Heart right ventricle (tissue), 16 donors: ENCODE data around the gene MVK. TPM values are rescaled to one million over a fixed set of nuclear protein-coding genes. Genes with fewer than 3 reads are reported as not detected.

Experiments used
- ATAC-seq, 8 donors: fragments of 200-7000 bp; cut with Tn5 transposase; one replicate each; pipeline ENCODE4 v1.9.1; 2020; ENCODE audit warnings: mild to moderate bottlenecking in 8 of 8, moderate library complexity in 8 of 8, moderate number of reproducible peaks in 1 of 8
- DNase-seq, 2 donors: peaks; one replicate each; pipeline ENCODE4 v3.0.0-alpha.2; 2020
- H3K27ac ChIP-seq, 10 donors: fragments of 200-600 bp; sonication (generic) in 2 of 10; one replicate each; pipeline versions ENCODE4 v1.5.0 to v1.8.0; 2020 to 2022; ENCODE audit warnings: mild to moderate bottlenecking in 3 of 10
- H3K27me3 ChIP-seq, 7 donors: fragments of 200-600 bp; one replicate each; pipeline ENCODE4 v1.8.0; 2021 to 2022; ENCODE audit warnings: mild to moderate bottlenecking in 2 of 7
- H3K36me3 ChIP-seq, 9 donors: fragments of 200-600 bp; sonication (generic) in 1 of 9; one replicate each; pipeline versions ENCODE4 v1.5.0 to v1.8.0; 2020 to 2022; ENCODE audit warnings: mild to moderate bottlenecking in 2 of 9
- H3K4me1 ChIP-seq, 9 donors: fragments of 200-600 bp; sonication (generic) in 1 of 9; one replicate each; pipeline versions ENCODE4 v1.5.0 to v1.8.0; 2020 to 2022; ENCODE audit warnings: mild to moderate bottlenecking in 4 of 9
- H3K4me3 ChIP-seq, 10 donors: fragments of 200-600 bp; sonication (generic) in 2 of 10; one replicate each; pipeline versions ENCODE4 v1.5.0 to v1.8.0; 2020 to 2022; ENCODE audit warnings: mild to moderate bottlenecking in 7 of 10, moderate library complexity in 2 of 10
- H3K9me3 ChIP-seq, 11 donors: fragments of 200-600 bp in 10 of 11; sonication (generic) in 2 of 11; one replicate each; pipeline versions ENCODE4 v1.5.0 to v1.8.0; 2013 to 2022; ENCODE audit warnings: mild to moderate bottlenecking in 2 of 11, control low read depth in 1 of 11, moderate library complexity in 1 of 11
- WGBS, 2 donors: extraction: QIAGEN DNeasy Blood & Tissue Kit; methylation state at CpG; one replicate each; pipeline ENCODE4 v1.1.7; 2013; ENCODE audit warnings: inconsistent platforms in 1 of 2; 5-methylcytosine and 5-hydroxymethylcytosine counted together
- intact Hi-C, 10 donors: fragments of 100-400 bp; cut with DNase I; formaldehyde crosslinking; loops; one replicate each; pipeline versions ENCODE4 v1.11.1 to v1.14.2; 2022
- polyA plus RNA-seq, 2 donors: library from polyadenylated mRNA; stranded (reverse); fragments of 200-250 nt; gene quantifications; one replicate each; pipeline ENCODE4 v1.2.3, GENCODE V29; 2013
- total RNA-seq, 10 donors: library from RNA; stranded (reverse); fragmentation: NEBNext Ultra II Directional in 3 of 10; extraction: Animal tissue kit (Norgen Biotek cat#: 25700) in 3 of 10; gene quantifications; one replicate each; pipeline versions ENCODE4 v1.2.1 to v1.2.4, GENCODE V29; 2021 to 2023
- TF ChIP-seq, protein P1 (sequence below), 9 donors: fragments of 200-600 bp; sonication (generic) in 2 of 9; IDR thresholded peaks; one replicate each; pipeline versions ENCODE4 v1.5.0 to v1.8.0; 2021 to 2022; ENCODE audit warnings: antibody characterized with exemption in 9 of 9, mild to moderate bottlenecking in 5 of 9, moderate library complexity in 1 of 9
- donor health status: Arrhythmogenic right ventricular cardiomyopathy.
- donor health status: ischemic (EF 13 %, LVEDD 7.1; RV severe dilation, severe dysfunction).
- donor health status: healthy with polysubstance abuse.
- donor health status: DM: no; HTN: yes; CAD: no.
- donor health status: DM: no; HTN: no; CAD: no.
- donor health status: ischemic (EF 25% LVEDD 6.9; RV normal size, moderate dysfunction).
- donor health status: ischemic (EF 25% LVEDD 5.7; RV mildly dilated, moderate dysfunction).
- donor health status: healthy.
- donor health status: DM: yes; HTN: yes; CAD: no.
- donor health status: Ischemic cardiomyopathy.
- donor health status: ischemic (EF 35%, LVEDD 5.7; RV mildly dilated, moderate dysfunction).
- donor health status: nonischemic (EF 11% LVEDD 7.7; RV severe dilation, severe dysfunction).
- donor health status: DM: yes; HTN: yes; CAD: no.
- donor health status: PGD.
- donor health status: ischemic (EF 29% LVEDD 5.4; RV normal size, mild dysfunction).
- donor health status: nonischemic (EF 23%, LVEDD 6.1; RV moderate dilation, normal function).

Gene MVK
- total and polyA plus RNA-seq, 12 donors, result 7.9 to 18.1 (median 9.3) TPM

GRCh38 chr12:109571773-109572505 is 1.7 kb upstream of the MVK start:
- TF ChIP-seq, protein P1, sequence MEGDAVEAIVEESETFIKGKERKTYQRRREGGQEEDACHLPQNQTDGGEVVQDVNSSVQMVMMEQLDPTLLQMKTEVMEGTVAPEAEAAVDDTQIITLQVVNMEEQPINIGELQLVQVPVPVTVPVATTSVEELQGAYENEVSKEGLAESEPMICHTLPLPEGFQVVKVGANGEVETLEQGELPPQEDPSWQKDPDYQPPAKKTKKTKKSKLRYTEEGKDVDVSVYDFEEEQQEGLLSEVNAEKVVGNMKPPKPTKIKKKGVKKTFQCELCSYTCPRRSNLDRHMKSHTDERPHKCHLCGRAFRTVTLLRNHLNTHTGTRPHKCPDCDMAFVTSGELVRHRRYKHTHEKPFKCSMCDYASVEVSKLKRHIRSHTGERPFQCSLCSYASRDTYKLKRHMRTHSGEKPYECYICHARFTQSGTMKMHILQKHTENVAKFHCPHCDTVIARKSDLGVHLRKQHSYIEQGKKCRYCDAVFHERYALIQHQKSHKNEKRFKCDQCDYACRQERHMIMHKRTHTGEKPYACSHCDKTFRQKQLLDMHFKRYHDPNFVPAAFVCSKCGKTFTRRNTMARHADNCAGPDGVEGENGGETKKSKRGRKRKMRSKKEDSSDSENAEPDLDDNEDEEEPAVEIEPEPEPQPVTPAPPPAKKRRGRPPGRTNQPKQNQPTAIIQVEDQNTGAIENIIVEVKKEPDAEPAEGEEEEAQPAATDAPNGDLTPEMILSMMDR (IDR thresholded peaks at IDR 0.05), result no peak
- ATAC-seq (no peak), DNase-seq (no peak)
- H3K36me3 ChIP-seq, result peaks cover 0 to 67% (median 14%) of the 10 kb centered on the region in 9 donors
- WGBS, 2 donors, result 88 to 89% methylated on average over 5 of the region's 5 CpGs
- H3K27ac ChIP-seq, result peak overlapping the region in 2 of 10 donors; percentile 89 to 92
- H3K4me1 ChIP-seq, result peaks cover 4 to 37% (median 18%) of the 10 kb centered on the region in 9 donors
- H3K27me3 ChIP-seq, result no peaks in the 10 kb centered on the region
- no peaks in the 10 kb centered on the region for H3K9me3 ChIP-seq
- H3K4me3 ChIP-seq, result no peak overlapping the region
- intact Hi-C loops, result loop anchor here in 5 of 10 donors (2.0 to 10.0 kb wide), 4 partner anchors 47 to 55 kb away; no protein-coding TSS in a partner anchor

DNA sequence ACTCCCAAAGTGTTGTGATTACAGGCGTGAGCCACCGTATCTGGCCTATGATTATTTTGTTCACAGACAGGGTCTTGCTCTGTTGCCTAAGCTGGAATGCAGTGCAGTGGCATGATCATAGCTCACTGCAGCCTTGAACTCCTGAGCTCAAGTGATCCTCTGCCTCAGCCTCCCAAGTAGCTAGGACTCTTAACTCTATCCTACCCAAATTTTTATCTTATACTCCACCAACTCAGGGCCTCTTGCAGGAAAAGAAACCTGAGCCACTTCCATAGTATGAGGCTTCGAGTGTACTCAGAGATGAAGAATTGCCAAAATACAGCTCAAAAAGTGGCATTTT is 1.1 kb upstream of the MVK start:
- WGBS, 2 donors, result 74 to 79% methylated on average over 3 of the region's 3 CpGs
- peak overlapping the region in 7 of 10 donors; percentile 72 to 92 (median 89) for H3K27ac ChIP-seq
- no peak for DNase-seq
- TF ChIP-seq, protein P1 (IDR thresholded peaks at IDR 0.05), result no peak
- no peaks in the 10 kb centered on the region for H3K27me3 ChIP-seq
- H3K9me3 ChIP-seq, result no peaks in the 10 kb centered on the region
- intact Hi-C loops, result loop anchor here in 5 of 10 donors (2.0 to 10.0 kb wide), 4 partner anchors 48 to 55 kb away; no protein-coding TSS in a partner anchor
- H3K4me1 ChIP-seq, result peaks cover 4 to 37% (median 18%) of the 10 kb centered on the region in 9 donors
- peaks cover 0 to 67% (median 14%) of the 10 kb centered on the region in 9 donors for H3K36me3 ChIP-seq
- peak overlapping the region in 9 of 10 donors; percentile 55 to 91 (median 81) for H3K4me3 ChIP-seq
- no peak for ATAC-seq

DNA sequence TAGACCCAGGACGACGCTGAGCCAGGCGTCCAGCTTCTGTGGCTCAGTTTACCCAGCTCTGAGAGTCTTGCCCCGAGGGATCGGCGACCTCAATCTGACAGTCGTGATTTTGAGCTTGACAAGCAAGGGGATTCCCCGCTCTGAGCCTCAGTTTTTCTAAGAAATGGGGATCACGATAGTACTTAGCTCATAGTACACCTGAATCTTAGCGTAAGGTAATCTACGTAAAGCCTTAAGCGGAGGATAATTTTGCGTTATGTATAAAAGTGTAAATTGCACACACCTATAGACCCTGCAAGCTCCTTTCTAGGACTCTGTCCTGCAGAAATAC is 285 bp downstream of the MVK start:
- intact Hi-C loops, result loop anchor here in 5 of 10 donors (2.0 to 10.0 kb wide), 4 partner anchors 49 to 57 kb away; no protein-coding TSS in a partner anchor
- Histone ChIP-seq H3K4me1 (peaks cover 4 to 37% (median 18%) of the 10 kb centered on the region in 9 donors), H3K27ac (peak overlapping the region in 9 of 10 donors; percentile 28 to 92 (median 89)), H3K4me3 (peak overlapping the region; percentile 37 to 91 (median 80)), H3K27me3 (no peaks in the 10 kb centered on the region), H3K9me3 (no peaks in the 10 kb centered on the region), H3K36me3 (peaks cover 0 to 67% (median 13%) of the 10 kb centered on the region in 9 donors)
- TF ChIP-seq, protein P1 (IDR thresholded peaks at IDR 0.05), result no peak
- no peak for ATAC-seq
- no peak for DNase-seq
- 0 to 1% methylated on average over 13 of the region's 13 CpGs for WGBS, 2 donors

GRCh38 chr12:109575683-109576082 is 2.1 kb downstream of the MVK start:
- Histone ChIP-seq H3K27ac (no peak overlapping the region), H3K4me1 (peaks cover 4 to 27% (median 18%) of the 10 kb centered on the region in 9 donors), H3K4me3 (no peak overlapping the region), H3K36me3 (peaks cover 0 to 67% (median 19%) of the 10 kb centered on the region in 9 donors), H3K27me3 (no peaks in the 10 kb centered on the region), H3K9me3 (no peaks in the 10 kb centered on the region)
- DNase-seq (no peak), ATAC-seq (no peak)
- intact Hi-C loops, result loop anchor here in 1 of 10 donors (10.0 kb wide), 1 partner anchor 51 kb away; no protein-coding TSS in a partner anchor
- TF ChIP-seq, protein P1 (IDR thresholded peaks at IDR 0.05), result no peak
- WGBS, 2 donors, result 89 to 93% methylated on average over 3 of the region's 3 CpGs
